ENCODE data around the gene MPPED1. TPM values are rescaled to one million over a fixed set of nuclear protein-coding genes. Genes with fewer than 3 reads are reported as not detected.

The MPPED1 gene
- total RNA-seq, 1 experiment from 2014 or later: 0.28 TPM

DNA sequence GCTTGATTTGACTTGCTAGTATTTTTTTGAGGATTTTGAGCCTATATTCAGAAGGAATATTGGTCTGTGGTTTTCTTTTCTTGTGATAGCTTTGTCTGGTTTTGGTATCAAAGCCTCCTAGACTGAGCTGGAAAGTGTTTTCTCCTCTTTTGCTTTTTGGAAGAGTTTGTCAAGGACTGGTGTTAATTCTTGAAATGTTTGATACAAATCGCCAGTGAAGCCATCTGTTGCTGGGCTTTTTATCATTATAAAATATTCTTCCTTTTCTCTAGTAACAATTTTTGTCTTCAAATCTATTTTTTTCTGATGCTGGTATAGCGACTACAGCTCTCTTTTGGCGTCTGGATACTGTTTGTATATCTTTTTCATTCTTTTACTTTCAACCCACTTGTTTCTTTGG is 45.2 kb downstream of the MPPED1 start:
- DNase-seq: no peak
- H2BK12ac ChIP-seq (ENCODE audit: insufficient read length, low read depth, low read length): no peak overlapping the region
- no peak overlapping the region for H3K56ac ChIP-seq (ENCODE audit: insufficient read length, low read depth, low read length)
- no CpG with 5 or more reads among the region's 3 CpGs for WGBS (ENCODE audit: extremely low coverage, insufficient read length, low lambda C conversion rate)
- no peak overlapping the region for H4K91ac ChIP-seq (ENCODE audit: insufficient read length, low read depth, low read length)
- no peak overlapping the region for H4K8ac ChIP-seq (replicated peaks; ENCODE audit: insufficient read length, low read depth, low read length)
- no peak overlapping the region for H2BK15ac ChIP-seq (ENCODE audit: low read depth, low read length)
- Mint-ChIP-seq H3K36me3 (ENCODE audit: insufficient read depth in 1 of 3, low read depth in 3 of 3) (no peaks in the 10 kb centered on the region; a peak in 1 of 7 replicates), H3K4me3 (no peak overlapping the region), H3K9me3 (peaks cover 2 to 4% of the 10 kb centered on the region in 2 experiments; a peak in 3 of 5 replicates), H3K4me1 (peaks cover 6% of the 10 kb centered on the region in 2 experiments; a peak in 2 of 4 replicates), H3K27ac (no peak overlapping the region), H3K27me3 (ENCODE audit: low read depth) (peaks cover 17% of the 10 kb centered on the region)
- no peak overlapping the region for H3K14ac ChIP-seq (ENCODE audit: insufficient read depth, low read length)
- H2BK120ac ChIP-seq (ENCODE audit: low read depth, low read length, poor library complexity, severe bottlenecking): no peak overlapping the region
- H3K79me1 ChIP-seq (ENCODE audit: insufficient read depth, low read depth, low read length, poor library complexity, severe bottlenecking): no peaks in the 10 kb centered on the region
- no peak overlapping the region for H3K9ac ChIP-seq (ENCODE audit: extremely low read depth, insufficient read length, low read length)
- no peak overlapping the region for H3K4ac ChIP-seq (ENCODE audit: low read depth, low read length)
- H3K27me3 ChIP-seq (ENCODE audit: insufficient read depth, low read length): no peaks in the 10 kb centered on the region
- no peak overlapping the region for H3T11ph ChIP-seq (ENCODE audit: low read length)
- no peaks in the 10 kb centered on the region for H3K23me2 ChIP-seq (ENCODE audit: insufficient read length, low read depth, low read length, poor library complexity, severe bottlenecking)
- no peak overlapping the region for H2AK5ac ChIP-seq (ENCODE audit: insufficient read length, low read length)
- H3K4me1 ChIP-seq (ENCODE audit: insufficient read depth, low read length): no peaks in the 10 kb centered on the region; the same call in 1 of the 2 replicates
- no peak overlapping the region for H3K27ac ChIP-seq (ENCODE audit: insufficient read length, low read depth, low read length)
- no peaks in the 10 kb centered on the region for H4K20me1 ChIP-seq (ENCODE audit: control insufficient read depth, insufficient read depth, insufficient read length)
- TF ChIP-seq, protein P1, sequence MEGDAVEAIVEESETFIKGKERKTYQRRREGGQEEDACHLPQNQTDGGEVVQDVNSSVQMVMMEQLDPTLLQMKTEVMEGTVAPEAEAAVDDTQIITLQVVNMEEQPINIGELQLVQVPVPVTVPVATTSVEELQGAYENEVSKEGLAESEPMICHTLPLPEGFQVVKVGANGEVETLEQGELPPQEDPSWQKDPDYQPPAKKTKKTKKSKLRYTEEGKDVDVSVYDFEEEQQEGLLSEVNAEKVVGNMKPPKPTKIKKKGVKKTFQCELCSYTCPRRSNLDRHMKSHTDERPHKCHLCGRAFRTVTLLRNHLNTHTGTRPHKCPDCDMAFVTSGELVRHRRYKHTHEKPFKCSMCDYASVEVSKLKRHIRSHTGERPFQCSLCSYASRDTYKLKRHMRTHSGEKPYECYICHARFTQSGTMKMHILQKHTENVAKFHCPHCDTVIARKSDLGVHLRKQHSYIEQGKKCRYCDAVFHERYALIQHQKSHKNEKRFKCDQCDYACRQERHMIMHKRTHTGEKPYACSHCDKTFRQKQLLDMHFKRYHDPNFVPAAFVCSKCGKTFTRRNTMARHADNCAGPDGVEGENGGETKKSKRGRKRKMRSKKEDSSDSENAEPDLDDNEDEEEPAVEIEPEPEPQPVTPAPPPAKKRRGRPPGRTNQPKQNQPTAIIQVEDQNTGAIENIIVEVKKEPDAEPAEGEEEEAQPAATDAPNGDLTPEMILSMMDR (conservative IDR thresholded peaks at IDR 0.05): no peak
- no peak overlapping the region for H4K5ac ChIP-seq (ENCODE audit: insufficient read length, low read depth, low read length)
- H3K9me3 ChIP-seq (ENCODE audit: control insufficient read depth, low read depth, low read length): no peaks in the 10 kb centered on the region
- no peak overlapping the region for H3K4me2 ChIP-seq (ENCODE audit: insufficient read depth, insufficient read length, low read length)
- H3K79me2 ChIP-seq (ENCODE audit: insufficient read depth, low read length): no peaks in the 10 kb centered on the region
- no peak overlapping the region for H2AFZ ChIP-seq (ENCODE audit: low read length)
- H2BK5ac ChIP-seq (ENCODE audit: insufficient read length, low read length): no peak overlapping the region
- no peak overlapping the region for H3K23ac ChIP-seq (ENCODE audit: insufficient read length, low read depth, low read length)
- no peak overlapping the region for H3K18ac ChIP-seq (ENCODE audit: insufficient read length, low read depth, low read length)
- H2BK20ac ChIP-seq (ENCODE audit: low read depth, low read length, poor library complexity, severe bottlenecking): no peak overlapping the region

Data from H9 (cell line).